Coronary artery (tissue), 2 donors: Measurements from ENCODE around the gene CTIF.

Experiments used
- DNase-seq: peaks from one replicate; pipeline ENCODE4 v3.0.0-alpha.2; 2017; ENCODE audit warnings: low spot score
- H3K27ac ChIP-seq, 2 donors: fragments of 200-600 bp; sonication (generic); one replicate each; pipeline ENCODE4 v1.5.1; 2016 to 2019
- H3K4me3 ChIP-seq: fragments of 200-600 bp; sonication (generic); 2 replicates; pipeline ENCODE4 v1.5.1; 2016; ENCODE audit warnings: mild to moderate bottlenecking, moderate library complexity
- CTCF ChIP-seq: fragments of 200-600 bp; sonication (generic); IDR thresholded peaks from one replicate; pipeline ENCODE4 v1.5.1; 2019; ENCODE audit warnings: antibody characterized with exemption

The CTIF gene

GRCh38 chr18:48703028-48703386 lies 164.2 kb downstream of the CTIF start:
- H3K27ac ChIP-seq: no peak overlapping the region
- no peak for DNase-seq
- no peak overlapping the region for H3K4me3 ChIP-seq
- TF ChIP-seq CTCF: no peak

- TF ChIP-seq CTCF: no peak
- no peak overlapping the region for H3K27ac ChIP-seq
- DNase-seq: no peak
- H3K4me3 ChIP-seq: no peak overlapping the region
Measured at GRCh38 chr18:48703418-48703817, 164.6 kb downstream of the CTIF start.

GRCh38 chr18:48705043-48705442 lies 166.2 kb downstream of the CTIF start:
- Histone ChIP-seq H3K27ac (no peak overlapping the region), H3K4me3 (no peak overlapping the region)
- TF ChIP-seq CTCF: no peak
- DNase-seq: no peak

- no peak for TF ChIP-seq CTCF
- H3K27ac ChIP-seq: no peak overlapping the region
- H3K4me3 ChIP-seq: no peak overlapping the region
- DNase-seq: no peak
Measured at GRCh38 chr18:48705531-48705930, 166.7 kb downstream of the CTIF start.

- Histone ChIP-seq H3K4me3 (no peak overlapping the region), H3K27ac (no peak overlapping the region)
- no peak for DNase-seq
- TF ChIP-seq CTCF: no peak
Measured at GRCh38 chr18:48706731-48707130, 167.9 kb downstream of the CTIF start.

- no peak overlapping the region for H3K4me3 ChIP-seq
- no peak for TF ChIP-seq CTCF
- H3K27ac ChIP-seq: no peak overlapping the region
- no peak for DNase-seq
Measured at GRCh38 chr18:48707636-48708296, 168.9 kb downstream of the CTIF start.

GRCh38 chr18:48708807-48709206 lies 170.0 kb downstream of the CTIF start:
- Histone ChIP-seq H3K27ac (no peak overlapping the region), H3K4me3 (no peak overlapping the region)
- DNase-seq: no peak
- no peak for TF ChIP-seq CTCF
